ENCODE data around the gene WDR11. TPM values are rescaled to one million over a fixed set of nuclear protein-coding genes. Genes with fewer than 3 reads are reported as not detected.

Gene WDR11
- polyA plus RNA-seq, 3 donors = 32.9 to 68.0 (median 50.1) TPM

GRCh38 chr10:120931999-120932398, 80.8 kb downstream of the WDR11 start:
- Histone ChIP-seq H3K4me3 (replicated peaks in 1 of 3; ENCODE audit: low read depth in 2 of 3, low read length in 3 of 3) (no peak overlapping the region), H4K20me1 (ENCODE audit: insufficient read depth, low read length) (no peaks in the 10 kb centered on the region), H2AFZ (ENCODE audit: insufficient read depth, low read depth, low read length, poor library complexity, severe bottlenecking) (no peak overlapping the region), H3K36me3 (replicated peaks in 1 of 2; ENCODE audit: control insufficient read depth in 1 of 2, insufficient read depth in 2 of 2, low read length in 2 of 2) (no peaks in the 10 kb centered on the region), H3K4me2 (replicated peaks; ENCODE audit: extremely low read depth, low read length, poor library complexity, severe bottlenecking) (no peak overlapping the region), H3K9ac (ENCODE audit: insufficient read depth, low read length, poor library complexity, severe bottlenecking) (no peak overlapping the region), H3K27ac (ENCODE audit: low read depth in 1 of 2, low read length in 2 of 2) (no peak overlapping the region), H3K9me3 (replicated peaks in 1 of 2; ENCODE audit: control insufficient read depth in 1 of 2, insufficient read depth in 1 of 2, low read length in 2 of 2) (no peaks in the 10 kb centered on the region), H3K4me1 (ENCODE audit: control insufficient read depth in 1 of 2, insufficient read depth in 2 of 2, low read length in 2 of 2) (no peaks in the 10 kb centered on the region), H3K79me2 (ENCODE audit: insufficient read depth, low read length) (no peaks in the 10 kb centered on the region), H3K27me3 (ENCODE audit: control insufficient read depth in 2 of 2, insufficient read depth in 2 of 2, low read length in 2 of 2) (peaks cover 0 to 2% of the 10 kb centered on the region in 2 donors)
- Mint-ChIP-seq H3K27ac (no peak overlapping the region), H3K4me1 (peaks cover 2% of the 10 kb centered on the region), H3K4me3 (no peak overlapping the region), H3K36me3 (no peaks in the 10 kb centered on the region), H3K9me3 (peaks cover 0 to 3% (median 0%) of the 10 kb centered on the region in 7 donors), H3K27me3 (ENCODE audit: low read depth in 3 of 3) (peaks cover 3 to 11% (median 9%) of the 10 kb centered on the region in 3 donors)
- 100% methylated on average over 3 of the region's 4 CpGs for WGBS (ENCODE audit: insufficient coverage)
- intact Hi-C loops (cut with micrococcal nuclease) = no loop called here
- no peak for TF ChIP-seq CTCF (IDR thresholded peaks at IDR 0.05)
- DNase-seq = no peak

- no peaks in the 10 kb centered on the region for H3K36me3 Mint-ChIP-seq
- no peaks in the 10 kb centered on the region for H4K20me1 ChIP-seq (ENCODE audit: insufficient read depth, low read length)
- H3K4me2 ChIP-seq (replicated peaks; ENCODE audit: extremely low read depth, low read length, poor library complexity, severe bottlenecking) = no peak overlapping the region
- H3K4me1 Mint-ChIP-seq = peaks cover 6% of the 10 kb centered on the region
- no peaks in the 10 kb centered on the region for H3K36me3 ChIP-seq (replicated peaks in 1 of 2; ENCODE audit: control insufficient read depth in 1 of 2, insufficient read depth in 2 of 2, low read length in 2 of 2)
- WGBS (ENCODE audit: insufficient coverage) = 98% methylated on average over 3 of the region's 5 CpGs
- peaks cover 0 to 3% (median 1%) of the 10 kb centered on the region in 7 donors for H3K9me3 Mint-ChIP-seq
- H3K9ac ChIP-seq (ENCODE audit: insufficient read depth, low read length, poor library complexity, severe bottlenecking) = no peak overlapping the region
- peaks cover 0 to 5% of the 10 kb centered on the region in 2 donors for H3K27me3 ChIP-seq (ENCODE audit: control insufficient read depth in 2 of 2, insufficient read depth in 2 of 2, low read length in 2 of 2)
- H3K27ac ChIP-seq (ENCODE audit: low read depth in 1 of 2, low read length in 2 of 2) = no peak overlapping the region
- H2AFZ ChIP-seq (ENCODE audit: insufficient read depth, low read depth, low read length, poor library complexity, severe bottlenecking) = no peak overlapping the region
- H3K4me1 ChIP-seq (ENCODE audit: control insufficient read depth in 1 of 2, insufficient read depth in 2 of 2, low read length in 2 of 2) = peaks cover 0 to 2% of the 10 kb centered on the region in 2 donors
- no peaks in the 10 kb centered on the region for H3K79me2 ChIP-seq (ENCODE audit: insufficient read depth, low read length)
- no peak for DNase-seq
- H3K27ac Mint-ChIP-seq = no peak overlapping the region
- H3K4me3 ChIP-seq (replicated peaks in 1 of 3; ENCODE audit: low read depth in 2 of 3, low read length in 3 of 3) = no peak overlapping the region
- intact Hi-C loops (cut with micrococcal nuclease) = no loop called here
- H3K4me3 Mint-ChIP-seq = no peak overlapping the region
- TF ChIP-seq CTCF (IDR thresholded peaks at IDR 0.05) = no peak
- no peaks in the 10 kb centered on the region for H3K9me3 ChIP-seq (replicated peaks in 1 of 2; ENCODE audit: control insufficient read depth in 1 of 2, insufficient read depth in 1 of 2, low read length in 2 of 2)
- peaks cover 8 to 24% (median 14%) of the 10 kb centered on the region in 3 donors for H3K27me3 Mint-ChIP-seq (ENCODE audit: low read depth in 3 of 3)
Observed at GRCh38 chr10:120938822-120939221, 87.7 kb downstream of the WDR11 start.

Measured in CD14-positive monocyte (primary cell).